CD4-positive, alpha-beta T cell treated with Interleukin-15 for 1 hour (primary cell): ENCODE data around the gene PRICKLE4.

Experiments
- DNase-seq: peaks from one replicate; pipeline ENCODE4 v3.0.0-alpha.2; 2020

The PRICKLE4 gene

DNA sequence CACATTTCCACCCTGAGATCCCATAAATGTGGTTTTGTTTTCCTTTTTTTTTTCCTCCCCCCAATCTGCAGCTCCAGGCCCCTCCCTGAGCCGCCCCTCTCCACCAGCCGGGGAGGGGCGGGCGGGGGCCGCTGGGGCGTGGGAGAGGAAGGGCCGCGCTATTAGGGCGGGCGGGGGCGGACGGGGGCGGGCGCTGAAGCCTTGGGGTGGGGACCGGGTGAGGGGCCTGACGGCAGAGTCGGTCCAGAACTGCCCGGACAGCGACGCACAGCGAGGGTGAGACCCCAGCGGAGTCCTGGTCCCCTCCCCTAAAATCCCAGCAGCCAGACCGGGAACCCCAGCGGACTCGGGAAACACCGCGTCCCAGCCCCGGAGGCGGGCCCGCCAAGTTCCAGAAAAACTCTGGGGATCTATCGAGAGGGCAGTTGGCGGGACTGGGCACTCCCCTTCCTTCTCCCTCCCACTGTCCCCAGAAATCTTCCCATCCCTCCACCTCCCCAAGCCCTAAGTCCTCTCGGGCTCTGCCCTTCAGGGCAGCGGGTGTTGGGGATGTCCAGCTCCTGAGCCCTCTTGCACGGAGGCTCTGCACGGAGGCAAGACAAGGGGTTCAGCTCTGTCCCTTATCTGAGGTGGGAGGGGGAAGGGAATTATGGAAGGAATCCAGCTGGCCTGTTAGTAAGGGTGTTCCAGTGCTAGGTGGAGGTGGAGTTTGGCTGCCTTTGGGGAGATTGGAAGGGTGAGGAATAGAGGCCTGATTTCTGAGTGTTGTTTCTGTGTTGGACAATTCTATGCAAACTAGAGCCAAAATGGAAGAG is at the start of gene PRICKLE4:
TSS of gene PRICKLE4 (plus strand) at position 232 of the 815 bp plus-strand sequence. CDS start 2,692 bp downstream, outside the sequence.
- no peak for DNase-seq

GRCh38 chr6:41731561-41732086 is 49.0 kb upstream of the PRICKLE4 start:
- DNase-seq: no peak

DNA sequence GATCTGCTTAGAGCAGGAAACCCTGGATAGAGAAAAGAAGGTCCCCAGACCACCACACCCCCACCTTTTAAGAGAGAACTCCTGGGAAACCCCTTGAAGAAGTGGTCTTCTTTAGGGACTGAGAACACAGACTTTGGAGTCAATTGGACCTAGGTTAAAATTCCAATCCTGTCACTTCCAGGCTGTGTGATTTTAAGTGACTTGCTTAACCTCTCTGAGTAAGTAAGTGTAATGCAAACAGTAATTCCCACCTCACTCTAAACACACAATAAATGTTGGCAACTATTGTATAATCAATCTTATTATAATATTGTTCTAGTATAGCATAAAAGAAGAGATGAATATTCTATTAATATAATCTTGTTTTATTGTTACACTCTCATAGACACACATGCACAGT is 48.4 kb upstream of the PRICKLE4 start:
- DNase-seq: no peak

DNA sequence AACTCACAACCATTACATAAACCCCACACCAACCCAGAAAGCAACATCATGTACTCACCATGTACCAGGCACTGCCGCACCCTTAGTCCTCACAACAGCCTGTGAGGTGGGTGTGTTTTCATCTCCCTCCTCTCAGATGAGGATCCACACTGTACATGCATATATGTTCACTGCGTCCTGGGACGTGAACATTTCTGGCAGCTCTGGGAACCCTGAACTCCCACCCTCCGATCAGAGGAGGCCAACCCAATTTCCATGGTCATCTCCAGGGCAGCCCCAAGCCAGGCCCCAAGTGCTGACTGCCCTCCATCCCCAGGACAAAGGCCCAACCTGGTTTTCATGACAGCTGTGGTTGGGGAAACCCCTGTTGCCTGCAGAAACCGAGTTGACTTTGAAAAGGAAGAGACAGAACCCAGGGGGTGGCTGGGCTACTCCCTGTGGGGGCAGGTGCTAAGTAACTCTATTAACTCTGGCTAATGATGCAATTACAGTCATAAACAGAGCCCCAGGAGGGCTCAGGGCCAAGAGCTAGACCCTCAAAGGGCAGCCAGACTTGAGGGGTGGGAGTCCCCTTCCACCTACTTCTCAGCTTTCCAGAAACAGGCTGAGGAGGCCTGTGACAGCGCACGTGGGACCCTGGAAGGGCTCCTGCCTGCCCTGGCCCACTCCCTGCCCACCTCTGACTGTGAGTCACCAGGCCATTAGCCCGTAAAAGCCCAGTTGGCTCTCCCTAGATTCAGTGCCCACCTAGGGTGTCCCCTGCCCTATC is 47.8 kb upstream of the PRICKLE4 start:
- peak; percentile 78 for DNase-seq

- DNase-seq: no peak
Measured at GRCh38 chr6:41733360-41733706, 47.2 kb upstream of the PRICKLE4 start.

DNA sequence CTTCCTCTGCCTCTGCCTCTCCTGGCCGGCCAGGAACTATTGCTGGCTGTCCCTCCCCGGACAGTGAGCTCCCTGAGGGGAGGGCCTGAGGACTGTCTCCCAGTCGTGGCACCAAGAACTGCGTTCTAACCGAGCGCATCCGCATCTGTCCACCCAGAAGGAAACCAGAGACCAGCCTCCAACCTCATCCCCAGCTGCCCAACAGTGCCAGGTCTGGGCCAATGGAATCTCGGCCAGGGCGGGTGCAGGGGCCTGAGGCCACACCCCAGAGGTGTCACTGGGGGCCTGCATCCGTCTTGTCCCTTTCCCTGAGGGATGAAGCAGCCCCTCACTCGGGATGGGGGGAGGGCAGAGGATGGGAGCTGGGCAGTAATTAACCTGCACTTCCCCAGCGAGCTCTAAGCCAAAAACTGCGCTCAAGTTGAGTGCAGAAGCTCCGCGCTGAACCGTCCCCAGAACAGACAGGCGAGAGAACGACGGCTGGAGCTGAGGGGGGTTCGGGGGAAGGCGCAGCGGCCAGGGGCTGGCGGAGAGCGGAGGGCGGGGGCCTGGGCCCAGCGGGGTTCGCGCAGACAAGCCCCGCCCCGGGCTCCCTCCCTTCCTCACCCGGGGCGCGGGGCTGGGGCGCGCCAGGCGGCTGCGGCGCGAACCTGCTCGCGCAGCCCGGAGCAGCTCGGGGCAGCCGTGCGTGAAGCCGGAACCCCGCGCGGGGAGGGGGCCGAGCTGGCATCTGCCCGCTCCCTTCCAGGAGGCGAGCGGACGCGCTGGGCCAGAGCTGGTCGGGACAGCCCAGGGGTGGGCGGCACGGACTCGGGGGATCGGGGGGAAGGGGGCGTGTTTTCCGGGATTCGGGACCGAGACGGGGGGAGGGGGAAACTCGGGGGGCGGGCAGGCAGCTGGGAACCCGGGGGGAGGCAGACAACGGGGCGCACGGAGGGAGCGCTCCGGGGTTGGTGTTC is 46.6 kb upstream of the PRICKLE4 start:
- DNase-seq: peak; percentile 79

- peak; percentile 70 for DNase-seq
Measured at GRCh38 chr6:41734666-41735426, 45.7 kb upstream of the PRICKLE4 start.

DNA sequence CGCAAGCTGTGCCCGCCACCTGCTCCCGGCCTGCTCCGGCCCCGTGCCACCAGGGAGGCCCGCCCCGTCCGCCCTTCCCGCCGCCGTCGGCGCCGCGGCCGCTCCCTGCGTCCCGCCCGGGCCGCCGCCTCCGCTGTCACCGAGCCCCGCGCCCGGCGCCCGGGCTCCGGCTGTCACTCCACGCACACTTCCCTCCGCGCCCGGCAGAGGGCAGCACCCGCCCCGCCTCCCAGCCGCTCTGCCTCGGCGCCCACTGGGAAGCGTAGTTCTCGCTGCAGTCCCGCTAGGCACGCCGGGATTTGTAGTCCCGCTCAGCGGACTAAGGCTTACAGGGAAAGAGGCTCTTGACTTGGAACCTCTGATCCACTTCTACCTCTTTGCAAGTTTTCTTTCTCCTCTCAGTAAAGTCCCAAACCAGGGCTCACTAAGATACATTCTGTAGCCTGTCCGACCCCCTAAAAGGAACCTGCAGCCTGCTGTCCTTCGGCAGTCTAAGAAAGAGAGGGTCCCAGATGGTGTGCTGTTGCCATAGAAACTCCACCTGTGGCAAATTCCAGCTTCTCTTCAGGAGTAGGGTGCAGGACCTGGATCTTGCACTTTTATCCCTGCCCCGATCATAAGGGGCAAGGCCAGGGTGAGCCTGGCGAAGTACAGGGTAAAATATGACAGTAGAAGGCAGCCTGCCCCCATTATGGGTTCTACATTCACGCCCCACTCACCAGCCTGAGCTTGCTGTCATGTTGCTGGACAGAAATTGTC is 45.0 kb upstream of the PRICKLE4 start, which contains the start of gene TFEB:
TSS of gene TFEB (minus strand) at position 182 of the 759 bp plus-strand sequence. CDS start 44,395 bp downstream, outside the sequence.
- DNase-seq: peak; percentile 91

- DNase-seq: no peak
Measured at GRCh38 chr6:41736186-41736733, 44.3 kb upstream of the PRICKLE4 start.

GRCh38 chr6:41736800-41737555 is 43.6 kb upstream of the PRICKLE4 start:
- DNase-seq: no peak

- DNase-seq: no peak
Measured at GRCh38 chr6:41737591-41738130, 42.9 kb upstream of the PRICKLE4 start.

DNA sequence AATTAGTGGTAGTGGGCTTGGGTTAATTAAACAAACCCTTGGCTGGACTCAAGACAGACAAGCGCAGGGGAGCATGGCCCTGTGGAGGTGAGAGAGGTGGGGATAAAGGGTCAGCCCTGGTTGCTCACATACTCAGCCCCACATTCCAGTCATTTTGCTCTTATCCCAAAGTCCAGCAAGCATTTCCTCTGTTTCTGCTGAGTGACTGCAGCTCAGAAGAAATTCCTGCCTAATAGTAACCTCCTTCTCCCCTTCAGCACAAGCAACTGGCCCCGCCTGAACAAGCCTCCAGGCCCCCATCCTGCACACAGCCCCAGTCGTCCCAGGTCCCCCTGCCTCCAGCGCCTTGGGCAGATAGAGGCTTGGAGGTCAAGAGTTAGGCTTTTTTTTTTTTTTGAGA is 41.5 kb upstream of the PRICKLE4 start:
- no peak for DNase-seq

- no peak for DNase-seq
Measured at GRCh38 chr6:41740366-41741162, 40.0 kb upstream of the PRICKLE4 start.

DNA sequence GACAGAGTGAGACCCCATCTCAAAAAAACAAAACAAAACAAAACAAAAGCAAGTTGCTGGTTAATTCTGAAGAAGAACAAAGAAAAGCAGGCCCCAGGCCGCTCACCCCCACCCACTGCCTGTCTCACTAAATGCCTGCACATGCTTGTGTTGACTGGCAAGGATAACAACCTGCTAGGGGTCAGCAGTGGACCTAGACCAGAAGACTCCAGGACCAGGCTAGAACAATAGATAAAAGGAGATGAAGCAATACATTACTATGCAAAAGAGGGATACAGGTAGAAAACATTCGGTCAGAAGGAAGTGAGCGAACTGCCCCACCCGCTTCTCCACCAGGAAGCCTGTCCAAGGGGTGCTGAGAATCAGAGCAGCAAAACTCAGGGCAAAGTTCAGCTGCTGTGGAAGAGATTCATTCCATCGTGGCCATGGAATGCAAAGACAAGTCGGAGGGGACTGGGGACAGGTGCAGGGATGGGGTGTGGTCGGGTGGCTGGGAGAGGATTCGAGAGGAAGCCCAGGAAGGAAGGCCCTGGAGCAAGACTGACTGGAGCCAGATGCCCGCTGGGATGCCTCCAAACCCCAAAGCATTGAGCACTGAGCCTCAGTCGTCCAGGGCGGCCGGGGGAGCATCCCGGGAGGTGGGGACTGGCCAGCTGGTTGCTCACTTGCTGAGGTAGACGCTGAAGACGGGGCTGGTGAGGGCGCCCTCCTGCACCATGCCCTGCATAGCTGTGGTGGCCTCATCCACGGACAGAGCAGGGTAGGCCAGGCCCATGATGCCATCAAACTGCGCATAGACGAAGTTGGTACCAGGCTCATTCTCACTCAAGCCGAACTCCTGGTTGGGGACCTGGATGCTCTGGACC is 38.7 kb upstream of the PRICKLE4 start:
- DNase-seq: no peak

- no peak for DNase-seq
Measured at GRCh38 chr6:41743406-41744235, 37.0 kb upstream of the PRICKLE4 start.

GRCh38 chr6:41744236-41744787 is 36.3 kb upstream of the PRICKLE4 start:
- no peak for DNase-seq
